Mesendoderm (in vitro differentiated cells): ENCODE data around the gene VAMP3.

Source experiments
- DNase-seq: peaks from one replicate; pipeline ENCODE4 v3.0.0; 2013
- H2AK5ac ChIP-seq: 2 replicates; pipeline ENCODE4 v1.6.1; 2013; ENCODE audit warnings: low read length, inconsistent platforms
- H2BK120ac ChIP-seq: 2 replicates; pipeline ENCODE4 v1.6.1; 2013; ENCODE audit warnings: low read depth, mild to moderate bottlenecking, low read length, moderate library complexity, mixed read lengths
- H2BK15ac ChIP-seq: replicated peaks from 2 replicates; pipeline ENCODE4 v1.6.1; 2013; ENCODE audit warnings: low read depth, mild to moderate bottlenecking, moderate library complexity
- H2BK5ac ChIP-seq: 2 replicates; pipeline ENCODE4 v1.6.1; 2013; ENCODE audit warnings: low read length, inconsistent platforms
- H3K18ac ChIP-seq: 2 replicates; pipeline ENCODE4 v1.6.1; 2013; ENCODE audit warnings: mild to moderate bottlenecking, low read length, mixed read lengths
- H3K23ac ChIP-seq: one replicate; pipeline ENCODE4 v1.6.1; 2013; ENCODE audit warnings: low read length
- H3K27ac ChIP-seq: 2 replicates; pipeline ENCODE4 v1.5.1; 2013; ENCODE audit warnings: low read depth, mild to moderate bottlenecking, inconsistent platforms, low read length, moderate library complexity
- H3K27me3 ChIP-seq: 2 replicates; pipeline ENCODE4 v1.6.1; 2013; ENCODE audit warnings: low read length, control low read depth, mild to moderate bottlenecking, inconsistent platforms; ENCODE audit not compliant: insufficient read depth, poor library complexity
- H3K36me3 ChIP-seq: 2 replicates; pipeline ENCODE4 v1.6.1; 2013; ENCODE audit warnings: low read length, inconsistent platforms; ENCODE audit not compliant: control insufficient read depth, insufficient read depth
- H3K4ac ChIP-seq: one replicate; pipeline ENCODE4 v1.6.1; 2013; ENCODE audit warnings: low read depth, mild to moderate bottlenecking, low read length, moderate library complexity
- H3K4me1 ChIP-seq: 2 replicates; pipeline ENCODE4 v1.6.1; 2013; ENCODE audit warnings: low read depth, low read length, inconsistent platforms; ENCODE audit not compliant: control insufficient read depth
- H3K4me2 ChIP-seq: 2 replicates; pipeline ENCODE4 v1.6.1; 2013; ENCODE audit warnings: low read length
- H3K4me3 ChIP-seq: 2 replicates; pipeline ENCODE4 v1.5.1; 2013; ENCODE audit warnings: mild to moderate bottlenecking, low read length
- H3K56ac ChIP-seq: one replicate; pipeline ENCODE4 v1.6.1; 2013; ENCODE audit warnings: low read length
- H3K79me1 ChIP-seq: 2 replicates; pipeline ENCODE4 v1.6.1; 2013; ENCODE audit warnings: low read length, inconsistent platforms
- H3K79me2 ChIP-seq: 2 replicates; pipeline ENCODE4 v1.6.1; 2013; ENCODE audit warnings: mild to moderate bottlenecking, low read length; ENCODE audit not compliant: control insufficient read depth, insufficient read depth
- H3K9ac ChIP-seq: 2 replicates; pipeline ENCODE4 v1.6.1; 2013; ENCODE audit warnings: low read length, inconsistent platforms
- H4K5ac ChIP-seq: one replicate; pipeline ENCODE4 v1.6.1; 2013; ENCODE audit warnings: low read length
- H4K8ac ChIP-seq: one replicate; pipeline ENCODE4 v1.6.1; 2013; ENCODE audit warnings: low read depth, mild to moderate bottlenecking, control low read depth, low read length, moderate library complexity
- WGBS: extraction: QIAGEN DNeasy Blood & Tissue Kit; methylation state at CpG from one replicate; pipeline ENCODE4 v1.1.7; 2013; ENCODE audit warnings: low lambda C conversion rate, missing lambda C conversion rate; ENCODE audit not compliant: insufficient coverage; ENCODE audit errors: extremely low coverage; 5-methylcytosine and 5-hydroxymethylcytosine counted together

Gene VAMP3

GRCh38 chr1:7805460-7805859 lies 34.4 kb downstream of the VAMP3 start:
- no peak overlapping the region for H2BK5ac ChIP-seq
- H3K4me2 ChIP-seq, result no peak overlapping the region
- no peaks in the 10 kb centered on the region for H3K79me2 ChIP-seq
- H3K9ac ChIP-seq, result no peak overlapping the region
- H4K8ac ChIP-seq, result no peak overlapping the region
- WGBS, result no CpG with 5 or more reads among the region's 9 CpGs
- no peaks in the 10 kb centered on the region for H3K79me1 ChIP-seq
- no peak overlapping the region for H3K18ac ChIP-seq
- peaks cover 1% of the 10 kb centered on the region for H3K36me3 ChIP-seq
- no peak overlapping the region for H3K4me3 ChIP-seq
- H3K27me3 ChIP-seq, result no peaks in the 10 kb centered on the region
- H3K56ac ChIP-seq, result no peak overlapping the region
- H2BK15ac ChIP-seq, result no peak overlapping the region
- no peak overlapping the region for H2AK5ac ChIP-seq
- H2BK120ac ChIP-seq, result no peak overlapping the region
- no peak overlapping the region for H4K5ac ChIP-seq
- no peak overlapping the region for H3K23ac ChIP-seq
- H3K4me1 ChIP-seq, result no peaks in the 10 kb centered on the region
- H3K4ac ChIP-seq, result no peak overlapping the region
- DNase-seq, result no peak
- H3K27ac ChIP-seq, result no peak overlapping the region

DNA sequence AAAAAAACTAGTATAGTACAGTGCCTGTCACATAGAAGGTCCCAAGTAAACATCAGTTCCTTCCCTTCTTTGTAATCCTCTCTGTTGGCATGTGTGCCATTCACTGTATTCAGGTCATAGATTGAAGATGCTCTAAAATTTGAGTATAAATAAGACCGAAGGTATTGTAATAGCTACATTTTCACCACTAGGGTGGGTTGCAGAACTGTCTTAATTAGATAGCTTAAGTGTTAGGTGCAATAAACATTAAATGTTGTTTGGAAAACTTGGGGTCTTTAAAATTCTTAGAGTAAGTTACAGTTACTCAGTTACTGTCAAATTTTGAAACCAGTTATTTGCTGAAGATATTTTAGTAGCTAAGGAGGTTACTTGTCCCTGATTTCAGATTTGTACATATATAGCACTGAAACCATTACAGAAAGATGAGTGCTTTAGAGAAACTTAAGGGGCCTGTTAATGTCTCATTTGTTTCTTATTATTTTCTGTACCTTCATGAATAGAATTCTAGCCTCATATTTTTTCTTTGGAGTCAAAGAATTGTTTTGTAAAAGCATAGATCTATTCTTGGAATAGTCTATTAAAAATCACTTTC lies 37.3 kb downstream of the VAMP3 start:
- Histone ChIP-seq H2AK5ac (no peak overlapping the region), H3K23ac (no peak overlapping the region), H4K8ac (no peak overlapping the region), H3K56ac (no peak overlapping the region), H4K5ac (no peak overlapping the region), H2BK15ac (no peak overlapping the region), H3K4me2 (no peak overlapping the region), H3K27me3 (no peaks in the 10 kb centered on the region), H2BK120ac (no peak overlapping the region), H3K4ac (no peak overlapping the region), H3K79me1 (no peaks in the 10 kb centered on the region), H3K9ac (no peak overlapping the region), H3K79me2 (no peaks in the 10 kb centered on the region), H3K4me1 (no peaks in the 10 kb centered on the region), H3K4me3 (no peak overlapping the region), H3K36me3 (peaks cover 1% of the 10 kb centered on the region), H3K18ac (no peak overlapping the region), H3K27ac (no peak overlapping the region), H2BK5ac (no peak overlapping the region)
- WGBS, result no CpG with 5 or more reads among the region's 1 CpG
- DNase-seq, result peak; percentile 48

DNA sequence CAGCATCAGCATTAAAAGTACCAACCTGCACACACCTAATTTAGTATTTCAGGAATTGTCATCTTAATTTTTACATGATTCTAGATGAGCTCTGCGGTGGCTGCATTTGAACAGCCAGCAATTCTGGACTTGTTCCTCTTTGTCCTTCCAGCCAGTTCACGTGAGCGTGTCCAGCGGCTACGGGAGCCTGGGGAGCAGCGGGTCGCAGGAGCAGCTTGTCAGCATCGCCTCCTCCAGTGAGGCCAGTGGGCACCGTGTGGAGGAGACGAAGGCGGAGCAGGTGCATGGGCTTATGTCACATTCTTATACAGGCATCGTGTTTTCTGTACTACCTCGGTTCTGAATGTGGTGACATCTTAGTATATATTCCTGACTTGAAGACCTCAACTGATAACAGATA lies 38.6 kb downstream of the VAMP3 start:
- no peaks in the 10 kb centered on the region for H3K79me2 ChIP-seq
- no peak overlapping the region for H3K56ac ChIP-seq
- H3K4me3 ChIP-seq, result no peak overlapping the region
- no peak overlapping the region for H3K4ac ChIP-seq
- no peak overlapping the region for H2BK120ac ChIP-seq
- no peak overlapping the region for H3K9ac ChIP-seq
- H4K5ac ChIP-seq, result no peak overlapping the region
- H3K18ac ChIP-seq, result no peak overlapping the region
- no peak overlapping the region for H2BK15ac ChIP-seq
- no CpG with 5 or more reads among the region's 13 CpGs for whole genome bisulfite sequencing
- DNase-seq, result no peak
- no peak overlapping the region for H3K4me2 ChIP-seq
- H3K27me3 ChIP-seq, result no peaks in the 10 kb centered on the region
- no peak overlapping the region for H2AK5ac ChIP-seq
- peaks cover 1% of the 10 kb centered on the region for H3K36me3 ChIP-seq
- H3K27ac ChIP-seq, result no peak overlapping the region
- H3K23ac ChIP-seq, result no peak overlapping the region
- H2BK5ac ChIP-seq, result no peak overlapping the region
- no peaks in the 10 kb centered on the region for H3K4me1 ChIP-seq
- no peaks in the 10 kb centered on the region for H3K79me1 ChIP-seq
- H4K8ac ChIP-seq, result no peak overlapping the region

DNA sequence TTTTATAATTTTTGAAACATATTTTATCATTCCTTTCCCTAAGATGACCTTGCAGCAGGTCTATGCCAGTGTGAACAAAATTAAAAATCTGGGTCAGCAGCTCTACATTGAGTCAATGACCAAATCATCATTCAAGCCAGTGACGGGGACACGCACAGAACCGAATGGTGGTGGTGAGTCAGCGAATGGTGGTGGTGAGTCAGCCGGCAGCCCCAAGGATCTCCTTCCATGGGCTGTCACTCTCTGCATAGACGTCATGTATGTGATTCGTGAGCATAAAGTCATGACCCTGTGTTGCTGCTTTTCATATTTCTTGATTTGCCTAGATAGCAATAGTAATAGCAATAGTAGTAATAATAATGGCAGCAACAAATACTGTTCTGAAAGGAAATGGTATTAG lies 39.3 kb downstream of the VAMP3 start:
- H3K79me1 ChIP-seq, result no peaks in the 10 kb centered on the region
- H3K27me3 ChIP-seq, result no peaks in the 10 kb centered on the region
- no peak overlapping the region for H3K23ac ChIP-seq
- H3K18ac ChIP-seq, result no peak overlapping the region
- peaks cover under 1% of the 10 kb centered on the region for H3K36me3 ChIP-seq
- H2BK5ac ChIP-seq, result no peak overlapping the region
- no peak overlapping the region for H3K56ac ChIP-seq
- no CpG with 5 or more reads among the region's 7 CpGs for WGBS
- no peak overlapping the region for H3K27ac ChIP-seq
- H3K4ac ChIP-seq, result no peak overlapping the region
- DNase-seq, result peak; percentile 34
- no peak overlapping the region for H3K4me2 ChIP-seq
- no peak overlapping the region for H3K4me3 ChIP-seq
- no peak overlapping the region for H2BK15ac ChIP-seq
- no peak overlapping the region for H2BK120ac ChIP-seq
- H3K9ac ChIP-seq, result no peak overlapping the region
- no peaks in the 10 kb centered on the region for H3K79me2 ChIP-seq
- H3K4me1 ChIP-seq, result no peaks in the 10 kb centered on the region
- no peak overlapping the region for H2AK5ac ChIP-seq
- no peak overlapping the region for H4K8ac ChIP-seq
- H4K5ac ChIP-seq, result no peak overlapping the region

DNA sequence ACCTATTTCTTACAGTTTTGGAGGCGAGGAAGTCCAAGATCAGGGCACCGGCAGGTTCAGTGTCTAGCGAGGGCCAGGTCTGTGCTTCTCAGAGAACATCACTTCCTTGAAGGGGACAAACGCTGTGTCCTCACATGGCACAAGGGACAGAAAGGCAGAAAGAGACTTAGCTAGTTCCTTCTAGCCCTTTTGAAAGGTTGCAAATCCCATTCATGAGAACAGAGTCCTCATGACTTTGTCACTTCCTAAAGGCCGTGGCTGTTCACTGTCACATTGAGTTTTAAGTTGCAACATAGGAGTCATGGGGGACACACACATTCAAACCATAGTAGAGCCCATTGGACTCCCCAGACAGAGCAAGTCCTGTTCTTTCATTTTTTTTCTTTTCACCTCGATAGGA lies 40.4 kb downstream of the VAMP3 start:
- Histone ChIP-seq H3K79me2 (no peaks in the 10 kb centered on the region), H2BK5ac (no peak overlapping the region), H3K4me3 (no peak overlapping the region), H2BK120ac (no peak overlapping the region), H4K5ac (no peak overlapping the region), H3K4ac (no peak overlapping the region), H3K36me3 (no peaks in the 10 kb centered on the region), H3K23ac (no peak overlapping the region), H3K79me1 (no peaks in the 10 kb centered on the region), H3K18ac (no peak overlapping the region), H3K27me3 (no peaks in the 10 kb centered on the region), H3K27ac (no peak overlapping the region), H2BK15ac (no peak overlapping the region), H3K4me1 (no peaks in the 10 kb centered on the region), H4K8ac (no peak overlapping the region), H2AK5ac (no peak overlapping the region), H3K9ac (no peak overlapping the region), H3K4me2 (no peak overlapping the region), H3K56ac (no peak overlapping the region)
- WGBS, result no CpG with 5 or more reads among the region's 6 CpGs
- DNase-seq, result no peak

DNA sequence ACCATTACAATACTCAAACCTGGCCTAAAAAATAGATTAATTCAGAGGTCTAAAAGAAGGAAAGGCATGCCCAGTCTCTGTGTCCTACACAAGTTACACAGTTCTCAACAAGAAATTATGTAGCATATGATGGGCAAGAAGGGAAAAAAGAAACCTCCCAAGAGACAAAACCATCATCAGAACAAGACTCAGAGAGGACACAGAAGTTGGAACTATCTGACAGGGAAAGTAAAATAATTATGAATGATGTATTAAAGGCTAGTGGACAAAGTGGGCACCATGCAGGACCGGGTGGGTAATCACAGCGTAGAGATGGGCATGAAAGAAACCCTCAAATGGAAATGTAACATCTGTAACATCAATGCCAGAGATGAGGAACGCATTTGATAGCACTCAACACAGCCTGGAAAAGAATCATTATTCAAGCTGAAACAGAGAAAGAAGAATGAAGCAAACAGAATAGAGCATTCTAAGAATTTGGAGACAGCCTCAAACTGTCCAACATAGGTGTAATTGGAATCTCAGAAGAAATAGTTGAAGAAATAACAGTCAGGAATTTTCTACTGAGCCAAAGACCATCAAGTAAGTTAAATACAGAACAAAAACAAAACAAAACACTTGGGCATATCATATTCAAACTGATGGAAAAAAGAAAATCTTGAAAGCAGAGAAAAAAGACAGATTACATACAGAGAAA lies 42.7 kb downstream of the VAMP3 start:
- no peak overlapping the region for H3K4ac ChIP-seq
- no peak overlapping the region for H4K5ac ChIP-seq
- no peaks in the 10 kb centered on the region for H3K27me3 ChIP-seq
- H3K56ac ChIP-seq, result no peak overlapping the region
- H3K79me2 ChIP-seq, result no peaks in the 10 kb centered on the region
- H3K4me2 ChIP-seq, result no peak overlapping the region
- H3K9ac ChIP-seq, result no peak overlapping the region
- no peaks in the 10 kb centered on the region for H3K36me3 ChIP-seq
- no peaks in the 10 kb centered on the region for H3K4me1 ChIP-seq
- no peak for DNase-seq
- H2AK5ac ChIP-seq, result no peak overlapping the region
- H4K8ac ChIP-seq, result no peak overlapping the region
- no peak overlapping the region for H3K4me3 ChIP-seq
- H3K27ac ChIP-seq, result no peak overlapping the region
- no peak overlapping the region for H3K18ac ChIP-seq
- no CpG with 5 or more reads among the region's 3 CpGs for WGBS
- no peak overlapping the region for H2BK5ac ChIP-seq
- H3K79me1 ChIP-seq, result no peaks in the 10 kb centered on the region
- no peak overlapping the region for H3K23ac ChIP-seq
- H2BK15ac ChIP-seq, result no peak overlapping the region
- H2BK120ac ChIP-seq, result no peak overlapping the region
